Inferior parietal cortex (tissue), 1 donor: ENCODE data around the gene ARRDC3.
"Not testable (repeated sequence)": the region's sequence is repeated elsewhere in the genome, so short reads cannot be mapped to it uniquely, and the experiment has no call there.

Experiments used
- DNase-seq: peaks from one replicate; pipeline ENCODE4 v3.0.0-alpha.2; 2016; ENCODE audit errors: extremely low spot score

Gene ARRDC3, protein sequence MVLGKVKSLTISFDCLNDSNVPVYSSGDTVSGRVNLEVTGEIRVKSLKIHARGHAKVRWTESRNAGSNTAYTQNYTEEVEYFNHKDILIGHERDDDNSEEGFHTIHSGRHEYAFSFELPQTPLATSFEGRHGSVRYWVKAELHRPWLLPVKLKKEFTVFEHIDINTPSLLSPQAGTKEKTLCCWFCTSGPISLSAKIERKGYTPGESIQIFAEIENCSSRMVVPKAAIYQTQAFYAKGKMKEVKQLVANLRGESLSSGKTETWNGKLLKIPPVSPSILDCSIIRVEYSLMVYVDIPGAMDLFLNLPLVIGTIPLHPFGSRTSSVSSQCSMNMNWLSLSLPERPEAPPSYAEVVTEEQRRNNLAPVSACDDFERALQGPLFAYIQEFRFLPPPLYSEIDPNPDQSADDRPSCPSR

DNA sequence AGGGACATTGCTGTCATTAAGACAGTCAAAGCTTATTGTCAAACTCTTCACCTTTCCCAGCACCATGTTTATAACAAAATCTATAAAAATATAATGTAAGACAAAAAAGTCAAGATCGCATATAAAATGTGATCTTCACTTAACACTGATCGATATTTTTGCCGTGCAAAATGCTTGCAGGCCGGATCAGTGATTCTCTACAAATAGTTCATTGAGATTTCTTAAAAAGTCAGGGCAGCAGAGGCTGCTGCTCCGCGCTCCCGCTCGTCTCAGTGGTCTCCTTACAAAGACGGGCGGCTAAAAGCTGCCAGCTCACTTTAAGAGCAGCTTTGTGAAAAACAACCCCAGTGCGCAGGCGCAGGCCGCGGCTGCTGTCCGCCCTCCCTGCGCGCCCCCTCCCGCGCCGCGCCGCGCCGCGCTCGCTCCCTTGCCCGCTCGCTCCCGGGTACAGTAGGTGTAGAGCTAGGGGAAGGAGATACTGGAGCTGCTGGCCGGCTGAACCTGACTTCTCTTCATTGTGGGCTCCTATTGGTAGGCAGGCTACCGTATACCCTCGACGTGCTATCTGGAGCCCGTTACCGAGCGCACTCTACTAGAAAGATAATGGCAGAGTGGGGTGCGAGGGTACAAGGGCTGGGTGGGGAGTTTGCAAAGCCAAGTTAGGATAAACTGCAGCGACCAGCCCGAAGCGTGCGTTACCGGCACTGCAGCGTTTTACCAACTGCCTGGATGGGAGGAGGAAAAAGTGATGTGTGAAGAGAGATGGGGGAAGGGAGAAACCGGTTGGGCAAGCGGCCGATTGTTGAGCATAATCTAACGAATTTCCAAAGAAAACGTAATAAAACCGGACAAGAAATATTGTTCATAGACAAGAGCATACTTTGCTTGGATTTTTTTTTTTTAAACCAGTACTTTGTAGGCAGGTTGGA lies at the start of gene ARRDC3:
Gene ARRDC3 (minus strand): TSS at position 291 of the 929 bp plus-strand sequence. CDS start 225 bp downstream, at position 66.
- DNase-seq, result peak; percentile 95

DNA sequence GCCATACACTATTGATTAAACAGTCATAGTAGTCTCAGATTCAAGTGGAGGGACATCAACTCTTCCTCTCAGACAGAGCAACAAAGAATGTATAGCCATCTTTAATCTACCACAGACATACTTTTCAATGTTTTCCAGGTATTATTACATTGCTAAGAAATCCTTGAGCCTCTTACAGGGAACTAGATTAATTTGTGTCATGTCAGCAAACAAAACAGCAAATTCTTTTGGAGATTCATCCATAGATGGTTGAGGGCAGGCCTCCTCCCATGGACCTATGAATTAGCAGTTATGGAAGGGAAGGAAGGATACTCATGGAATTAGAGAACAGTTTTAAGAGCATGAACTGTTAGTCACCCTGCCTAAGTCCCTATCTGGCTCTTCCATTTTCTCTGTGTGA lies 47.8 kb upstream of the ARRDC3 start:
- no peak for DNase-seq

DNA sequence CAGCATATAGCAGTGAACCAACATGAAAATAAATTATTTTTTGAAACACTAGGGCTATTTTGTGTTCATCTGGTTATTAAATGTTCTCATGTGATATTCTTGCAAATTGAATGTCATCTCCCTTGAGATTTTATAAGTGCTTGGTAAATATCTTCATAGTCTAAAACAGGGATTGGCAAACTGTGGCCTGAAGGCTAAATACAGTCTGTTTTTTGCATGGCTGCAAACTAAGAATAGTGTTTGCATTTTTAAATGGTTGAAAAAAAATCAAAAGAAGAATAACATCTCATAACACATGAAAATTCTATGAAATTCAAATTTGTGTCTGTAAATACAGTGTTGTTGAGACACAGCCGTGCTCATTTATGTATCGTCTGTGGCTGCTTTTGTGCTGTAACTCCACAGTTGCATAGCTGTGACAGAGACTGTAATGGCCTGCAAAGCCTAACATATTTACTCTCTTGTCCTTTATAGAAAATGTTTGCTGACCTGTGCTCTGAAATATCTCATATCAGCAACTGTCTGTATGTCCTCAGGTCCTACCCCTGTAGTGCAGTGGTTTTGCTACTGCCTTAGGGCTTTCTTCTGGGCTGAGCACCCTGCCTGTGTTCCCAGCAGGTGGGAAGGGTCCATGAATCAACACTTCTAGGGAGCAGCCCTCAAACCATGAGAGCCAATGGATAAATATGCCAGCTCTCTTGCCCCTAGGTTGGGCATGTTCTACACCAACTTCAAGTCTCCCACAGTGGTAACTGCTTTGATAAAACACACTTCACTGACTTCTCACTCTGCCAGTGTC lies 41.7 kb upstream of the ARRDC3 start:
- no peak for DNase-seq

DNA sequence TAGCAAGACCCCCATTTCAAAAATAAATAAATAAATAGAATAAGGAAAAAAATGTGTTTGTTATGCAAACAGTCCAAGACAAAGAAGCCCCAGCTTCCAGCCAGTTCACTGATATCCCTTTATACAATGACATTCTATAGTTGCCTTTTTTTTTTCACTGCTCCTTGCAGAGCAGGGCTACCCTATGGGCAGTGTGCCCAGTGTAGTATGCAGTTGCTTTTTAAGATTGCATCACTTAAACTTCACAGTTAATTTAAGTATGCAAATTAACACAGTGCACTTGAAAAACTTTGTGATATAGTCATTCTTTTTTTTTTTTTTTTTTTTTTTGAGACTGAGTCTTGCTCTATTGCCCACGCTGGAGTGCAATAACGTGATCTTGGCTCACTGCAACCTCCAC lies 40.8 kb upstream of the ARRDC3 start:
- no peak for DNase-seq

DNA sequence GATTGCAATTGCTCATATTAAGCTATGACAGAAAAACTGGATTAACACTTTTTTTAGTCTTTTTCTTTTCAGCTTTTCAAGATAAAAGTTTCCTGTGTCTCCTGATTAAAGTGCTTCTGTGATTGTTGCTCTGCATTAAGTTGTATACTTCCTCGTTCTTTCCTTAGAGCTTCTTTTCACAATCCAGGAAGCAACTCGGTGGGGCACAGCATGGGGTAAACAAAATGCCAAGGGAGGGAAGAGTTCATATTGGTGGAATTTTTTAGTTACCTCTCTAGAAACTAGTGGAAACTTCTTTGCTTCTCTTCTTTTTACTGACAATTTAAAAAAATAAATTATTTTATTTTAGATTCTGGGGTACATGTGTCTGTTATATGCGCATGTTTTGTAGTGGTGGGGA lies 37.8 kb upstream of the ARRDC3 start:
- DNase-seq, result no peak

DNA sequence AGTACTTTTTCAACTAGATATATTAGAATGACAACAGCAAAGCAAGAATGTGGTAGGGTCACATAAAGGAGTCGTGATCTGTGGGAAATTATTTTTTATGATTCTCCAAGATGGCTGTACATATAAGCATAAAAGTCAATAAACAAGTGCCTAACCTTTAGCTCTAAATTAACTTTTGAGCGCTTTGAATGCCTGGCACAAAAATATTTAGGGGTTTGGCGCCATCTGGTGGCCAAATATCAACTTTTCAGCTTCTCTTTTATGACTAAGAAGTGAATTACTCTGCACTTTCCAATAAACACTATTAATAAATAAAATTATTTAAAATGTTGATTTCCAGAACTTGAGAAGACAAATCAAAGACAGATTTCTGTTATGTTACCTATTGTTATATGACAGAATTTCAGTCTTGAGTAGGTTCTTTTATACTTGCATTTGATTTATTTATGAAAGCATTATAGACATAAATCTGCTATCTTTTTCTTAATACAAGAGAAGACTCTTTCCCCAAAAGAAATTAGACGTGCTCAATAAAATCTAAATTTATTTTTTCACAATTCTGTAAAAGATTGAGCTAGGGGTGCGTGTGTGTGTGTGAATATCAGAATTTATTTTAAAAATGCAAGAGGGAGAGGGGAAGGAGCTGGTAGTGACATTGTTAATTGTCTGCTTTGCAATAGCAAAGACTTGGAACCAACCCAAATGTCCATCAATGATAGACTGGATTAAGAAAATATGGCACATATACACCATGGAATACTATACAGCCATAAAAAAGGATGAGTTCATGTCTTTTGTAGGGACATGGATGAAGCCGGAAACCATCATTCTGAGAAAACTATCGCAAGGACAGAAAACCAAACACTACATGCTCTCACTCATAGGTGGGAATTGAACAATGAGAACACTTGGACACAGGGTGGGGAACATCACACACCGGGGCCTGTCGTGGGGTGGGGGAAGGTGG lies 36.7 kb upstream of the ARRDC3 start:
- peak; percentile 85 for DNase-seq

DNA sequence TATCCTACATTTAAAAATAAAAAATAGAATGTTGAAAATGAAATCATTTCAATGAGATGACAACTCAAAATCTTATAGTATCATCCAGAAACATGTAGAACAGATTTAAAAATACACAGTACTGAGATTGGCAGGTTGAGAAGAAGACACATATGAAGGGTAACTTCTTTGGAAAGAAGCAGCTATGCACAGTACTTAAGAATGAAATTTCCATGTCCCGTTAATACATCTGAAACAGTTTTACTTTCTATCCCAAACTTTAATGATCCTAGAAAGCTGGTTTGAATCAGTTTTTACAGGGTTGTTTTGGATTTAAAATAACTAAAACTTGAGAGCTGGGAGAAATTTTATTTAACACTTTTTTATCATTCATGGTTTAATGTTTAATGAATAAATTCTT lies 36.0 kb upstream of the ARRDC3 start:
- DNase-seq, result no peak

DNA sequence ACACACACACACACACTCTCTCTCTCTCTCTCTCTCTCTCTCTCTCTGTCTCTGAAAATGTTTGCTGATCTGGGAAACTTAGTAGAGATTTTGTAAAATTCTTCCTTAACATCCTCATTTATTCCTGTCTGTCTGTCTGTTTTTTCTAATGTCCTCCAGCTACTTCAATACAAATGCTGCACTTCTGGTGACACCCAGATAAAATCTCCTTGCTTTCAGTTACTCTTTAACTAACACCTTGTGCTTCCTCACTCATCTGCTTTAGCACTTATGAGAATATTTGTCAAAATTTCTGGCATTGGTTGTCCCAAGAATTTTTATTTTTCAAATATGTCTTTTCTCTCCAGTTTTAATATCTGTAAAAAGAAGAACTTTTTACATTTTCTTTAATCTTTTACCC lies 35.0 kb upstream of the ARRDC3 start:
- DNase-seq, result no peak

DNA sequence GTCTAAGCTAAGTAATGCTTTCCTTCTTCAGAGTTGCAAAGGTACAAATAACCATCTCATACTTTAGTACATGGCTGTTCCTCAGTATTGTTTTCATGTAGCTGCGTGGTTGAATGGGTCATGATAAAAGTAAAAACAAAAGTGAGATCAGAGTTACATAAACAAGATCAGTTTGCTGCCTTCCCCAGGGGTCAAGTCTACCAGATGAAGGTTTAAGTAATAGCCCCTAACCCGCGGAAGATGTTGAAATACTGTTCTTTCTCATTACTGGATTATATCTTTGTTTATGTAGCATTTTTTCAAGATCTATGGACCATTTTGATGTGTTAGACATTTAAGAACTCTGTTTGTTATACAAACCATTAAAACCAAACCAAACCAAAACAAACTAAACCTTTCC lies 34.1 kb upstream of the ARRDC3 start:
- DNase-seq, result no peak

DNA sequence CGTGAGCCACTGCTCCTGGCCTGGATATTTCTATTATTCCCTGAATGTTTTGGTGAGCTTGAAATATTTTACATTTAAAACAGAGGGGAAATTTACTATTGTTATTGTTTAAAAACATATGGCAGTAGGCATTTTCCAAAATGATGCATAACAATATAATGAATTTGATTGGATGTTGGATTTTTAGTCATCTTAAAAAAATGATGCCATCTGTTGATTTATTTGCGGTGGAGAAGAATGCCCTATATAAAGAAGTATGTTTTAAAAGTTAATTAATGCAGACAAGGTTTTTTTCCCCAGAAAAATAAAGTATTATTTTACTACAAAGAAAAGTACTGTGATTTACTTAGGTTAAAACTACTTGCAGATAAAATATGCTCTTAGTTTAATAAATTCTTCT lies 33.4 kb upstream of the ARRDC3 start:
- no peak for DNase-seq

DNA sequence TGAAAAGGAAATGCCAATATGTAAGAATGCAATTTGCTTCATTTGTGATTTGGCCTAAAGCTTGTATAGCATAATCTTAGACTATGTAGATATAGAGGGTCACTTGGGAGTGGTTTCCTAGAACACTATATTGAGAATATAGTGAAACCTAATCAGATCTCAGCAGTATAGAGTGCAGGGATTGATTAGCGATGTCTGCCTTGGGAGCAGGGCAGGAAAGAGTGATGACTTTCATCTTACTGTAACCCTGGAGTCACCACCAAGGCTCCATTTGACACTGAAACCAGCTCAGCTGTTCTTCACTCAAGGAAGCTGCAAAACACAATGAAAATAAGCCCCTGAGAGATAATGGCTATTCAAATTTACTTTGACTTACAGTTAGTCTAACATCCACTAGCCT lies 26.2 kb upstream of the ARRDC3 start:
- DNase-seq, result no peak

DNA sequence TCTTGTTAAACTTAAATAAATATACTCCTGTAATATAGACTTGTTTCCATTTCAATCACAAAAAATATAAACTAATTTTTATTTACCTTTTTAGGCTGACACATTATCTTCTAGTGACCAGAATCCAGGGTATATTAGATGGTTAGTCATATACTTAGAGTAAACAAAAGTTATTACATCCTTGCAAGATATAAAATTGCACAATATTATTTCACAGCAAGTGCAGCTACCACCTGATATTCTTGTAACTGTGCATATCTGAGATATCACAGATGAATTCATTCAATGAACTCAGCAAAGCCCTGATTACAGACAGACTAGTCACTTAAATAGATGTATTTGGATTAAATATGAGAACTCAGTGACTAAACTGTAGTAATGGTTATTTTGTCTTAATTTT lies 25.6 kb upstream of the ARRDC3 start:
- no peak for DNase-seq

DNA sequence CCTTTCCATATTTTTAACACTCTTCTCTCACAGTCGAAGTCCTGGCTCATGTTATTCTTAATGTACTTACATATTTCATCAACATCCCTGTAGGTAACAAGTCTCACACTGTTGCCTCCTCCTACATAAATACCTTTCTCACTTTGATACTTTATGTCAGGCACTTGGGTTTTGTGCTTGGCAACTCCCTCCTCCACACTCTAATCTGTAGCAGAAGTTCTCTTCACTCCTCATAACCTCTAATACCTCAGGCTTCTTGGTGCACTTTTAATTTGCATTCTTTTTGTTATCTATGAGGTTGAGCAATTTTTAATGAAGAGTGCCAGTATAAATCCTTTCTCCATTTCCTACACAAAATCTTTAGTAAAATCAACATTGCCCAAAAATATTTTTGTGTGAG lies 24.1 kb upstream of the ARRDC3 start:
- no peak for DNase-seq

DNA sequence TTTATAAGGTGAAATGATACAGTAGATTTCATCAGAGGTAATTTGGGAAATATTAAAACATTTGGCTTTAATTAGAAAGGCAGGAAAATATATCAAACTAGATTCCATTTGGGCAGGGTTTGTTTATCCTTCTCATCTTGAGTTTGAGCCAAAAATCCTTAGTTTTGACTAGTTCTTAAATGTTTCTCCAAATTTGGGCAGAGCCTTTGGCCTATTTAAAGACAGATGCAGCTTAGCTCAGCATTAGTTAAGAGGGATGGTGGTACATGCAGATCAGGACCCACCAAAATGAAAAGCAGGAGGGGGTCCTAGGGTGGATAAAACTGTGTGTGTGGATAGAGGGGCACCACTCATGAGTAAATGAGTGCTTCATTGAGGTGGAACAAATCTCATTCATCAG lies 20.3 kb upstream of the ARRDC3 start:
- no peak for DNase-seq

DNA sequence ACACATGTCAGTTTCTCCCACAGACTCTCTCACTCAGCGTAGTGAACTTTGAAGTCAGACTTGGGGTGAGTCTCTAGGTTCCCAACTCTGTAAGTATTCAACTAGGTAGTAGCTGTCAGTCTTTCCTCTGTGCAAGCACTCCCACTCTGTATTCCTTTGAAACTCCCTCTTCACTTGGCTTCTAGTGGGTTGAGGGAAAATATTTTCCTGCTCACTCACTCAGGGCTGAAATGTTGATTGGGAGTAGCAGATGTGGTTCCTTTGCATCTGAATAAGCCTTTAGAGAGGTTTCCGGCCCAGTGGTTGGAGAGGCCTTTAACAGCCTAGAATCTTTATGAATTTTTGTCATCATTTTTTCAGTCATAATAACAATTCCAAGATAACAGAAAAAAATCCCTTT lies 18.1 kb upstream of the ARRDC3 start:
- DNase-seq, result no peak

DNA sequence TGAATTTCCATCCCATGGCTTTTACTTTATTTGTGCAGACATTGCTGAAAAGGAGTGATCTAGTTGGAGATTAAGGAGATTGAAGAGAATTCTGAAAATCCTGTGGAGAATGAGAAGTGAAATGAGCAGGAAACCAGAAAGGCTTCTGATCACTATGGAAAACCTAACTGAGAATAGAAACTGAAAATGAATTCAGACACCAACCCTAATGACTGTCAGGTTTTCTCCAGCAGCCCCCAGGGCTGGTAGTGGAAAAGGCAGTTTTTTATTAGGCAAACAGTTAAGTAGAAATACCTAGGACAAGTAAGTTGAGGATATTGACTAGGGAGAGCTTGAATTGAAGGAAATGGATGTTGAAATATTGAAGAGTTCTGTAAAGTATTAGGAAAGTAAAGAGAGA lies 14.7 kb upstream of the ARRDC3 start:
- DNase-seq, result no peak

DNA sequence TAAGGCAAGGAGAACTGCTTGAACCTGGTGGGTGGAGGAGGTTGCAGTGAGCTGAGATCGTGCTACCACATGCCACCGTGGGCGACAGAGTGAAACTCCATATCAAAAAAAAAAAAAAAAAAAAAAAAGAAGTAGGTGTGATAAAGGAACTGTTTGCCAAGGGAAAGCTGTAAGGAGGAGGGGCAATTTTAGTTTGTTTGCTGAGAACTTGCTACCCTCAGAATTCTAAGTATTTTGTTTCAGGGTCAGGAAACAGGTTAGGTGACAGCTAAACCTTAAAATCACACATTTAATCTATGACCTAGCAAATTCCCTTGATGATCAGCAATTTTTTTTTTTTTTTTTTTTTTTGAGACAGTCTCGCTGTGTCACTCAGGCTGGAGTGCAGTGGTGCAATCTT lies 7.2 kb upstream of the ARRDC3 start:
- no peak for DNase-seq

DNA sequence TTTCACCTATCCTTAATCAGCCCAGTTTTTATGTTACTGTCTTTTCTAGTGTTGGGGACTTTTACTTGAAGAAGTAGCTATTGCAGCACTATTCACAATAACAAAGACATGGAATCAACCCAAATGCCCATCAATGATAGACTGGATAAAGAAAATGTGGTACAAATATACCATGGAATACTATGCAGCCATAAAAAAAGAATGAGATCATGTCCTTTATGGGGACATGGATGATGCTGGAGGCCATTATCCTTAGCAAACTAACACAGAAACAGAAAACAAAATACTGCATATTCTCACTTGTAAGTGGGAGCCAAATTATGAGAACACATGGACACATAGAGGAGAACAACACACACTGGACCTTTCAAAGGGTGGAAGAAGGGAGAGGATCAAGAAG lies 6.4 kb upstream of the ARRDC3 start:
- not testable (repeated sequence) for DNase-seq

DNA sequence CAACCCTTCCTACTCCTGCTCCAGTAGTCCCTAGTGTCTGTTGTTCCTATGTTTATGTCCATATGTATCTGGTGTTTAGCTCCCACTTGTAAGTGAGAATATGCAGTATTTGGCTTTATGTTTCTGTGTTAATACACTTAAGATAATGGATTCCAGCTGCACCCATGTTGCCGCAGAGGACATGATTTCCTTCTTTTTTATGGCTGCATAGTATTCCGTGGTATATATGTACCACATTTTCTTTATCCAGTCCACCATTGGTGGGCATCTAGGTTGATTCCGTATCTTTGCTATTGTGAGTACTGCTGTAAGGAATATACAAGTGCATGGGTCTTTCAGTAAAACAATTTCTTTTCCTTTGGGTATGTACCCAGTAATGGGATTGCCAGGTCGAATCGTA lies 5.2 kb upstream of the ARRDC3 start:
- DNase-seq, result no peak

DNA sequence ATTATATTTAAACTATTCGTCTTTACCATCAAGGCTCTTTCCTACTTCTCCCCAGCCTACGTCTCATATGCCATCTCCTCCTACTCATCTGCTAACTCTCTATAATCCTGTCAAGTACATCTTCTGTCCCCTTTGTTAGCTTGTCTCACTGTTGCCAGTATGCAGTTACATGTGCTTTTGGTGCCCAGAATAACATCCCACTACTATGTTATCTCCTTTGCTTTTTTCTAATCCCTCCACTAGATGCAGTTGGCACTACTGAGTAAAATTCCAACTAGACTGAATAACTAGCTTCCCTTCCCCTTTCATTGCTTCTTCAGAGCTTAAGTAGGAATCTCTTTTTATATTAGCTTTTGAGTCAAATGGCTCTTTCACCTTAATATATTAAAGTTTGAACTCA lies 3.0 kb upstream of the ARRDC3 start:
- DNase-seq, result peak; percentile 43

DNA sequence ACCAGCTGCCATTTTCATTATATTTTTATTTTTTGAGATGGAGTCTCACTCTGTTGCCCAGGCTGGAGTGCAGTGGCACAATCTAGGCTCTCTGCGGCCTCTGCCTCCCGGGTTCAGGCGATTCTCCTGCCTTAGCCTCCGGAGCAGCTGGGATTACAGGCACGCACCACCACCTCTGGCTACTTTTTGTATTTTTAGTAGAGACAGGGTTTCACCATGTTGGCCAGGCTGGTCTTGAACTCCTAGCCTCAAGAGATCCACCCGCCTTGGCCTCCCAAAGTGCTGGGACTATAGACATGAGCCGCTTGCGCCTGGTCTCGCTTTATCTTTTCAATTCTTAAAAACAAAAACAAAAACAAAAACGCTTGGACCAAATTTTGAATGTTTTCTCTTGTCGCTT lies 2.5 kb upstream of the ARRDC3 start:
- not testable (repeated sequence) for DNase-seq
